GM12872 (cell line): Measurements from ENCODE around the gene PARP15.

Experiments used
- TF ChIP-seq, protein P1 (sequence below): IDR thresholded peaks from 3 replicates; pipeline ENCODE4 v1.5.1; 2011; ENCODE audit warnings: low read depth, mild to moderate bottlenecking, low read length, moderate library complexity; ENCODE audit not compliant: insufficient read depth

PARP15 gene

DNA sequence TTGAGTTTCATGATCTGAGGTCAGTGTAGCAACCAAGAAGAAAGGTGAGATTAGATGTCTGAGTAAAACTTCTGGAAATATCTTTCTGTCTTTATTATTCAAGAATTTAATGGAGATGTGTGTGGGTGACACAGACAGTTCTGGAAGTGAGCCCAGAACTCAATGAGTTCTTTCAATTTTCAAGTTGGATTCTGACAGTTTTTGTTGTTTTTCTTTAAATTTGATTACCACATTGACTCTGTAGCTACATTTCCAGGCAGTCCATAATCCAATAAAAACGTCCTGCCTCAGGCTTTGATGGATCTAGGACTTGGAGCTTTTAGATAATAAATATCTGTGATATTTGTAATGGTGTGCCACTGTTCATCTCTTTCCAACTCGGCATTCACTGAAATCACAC lies 99.3 kb downstream of the PARP15 start:
- TF ChIP-seq, protein P1, sequence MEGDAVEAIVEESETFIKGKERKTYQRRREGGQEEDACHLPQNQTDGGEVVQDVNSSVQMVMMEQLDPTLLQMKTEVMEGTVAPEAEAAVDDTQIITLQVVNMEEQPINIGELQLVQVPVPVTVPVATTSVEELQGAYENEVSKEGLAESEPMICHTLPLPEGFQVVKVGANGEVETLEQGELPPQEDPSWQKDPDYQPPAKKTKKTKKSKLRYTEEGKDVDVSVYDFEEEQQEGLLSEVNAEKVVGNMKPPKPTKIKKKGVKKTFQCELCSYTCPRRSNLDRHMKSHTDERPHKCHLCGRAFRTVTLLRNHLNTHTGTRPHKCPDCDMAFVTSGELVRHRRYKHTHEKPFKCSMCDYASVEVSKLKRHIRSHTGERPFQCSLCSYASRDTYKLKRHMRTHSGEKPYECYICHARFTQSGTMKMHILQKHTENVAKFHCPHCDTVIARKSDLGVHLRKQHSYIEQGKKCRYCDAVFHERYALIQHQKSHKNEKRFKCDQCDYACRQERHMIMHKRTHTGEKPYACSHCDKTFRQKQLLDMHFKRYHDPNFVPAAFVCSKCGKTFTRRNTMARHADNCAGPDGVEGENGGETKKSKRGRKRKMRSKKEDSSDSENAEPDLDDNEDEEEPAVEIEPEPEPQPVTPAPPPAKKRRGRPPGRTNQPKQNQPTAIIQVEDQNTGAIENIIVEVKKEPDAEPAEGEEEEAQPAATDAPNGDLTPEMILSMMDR, result no peak

GRCh38 chr3:122677216-122677615 lies 99.8 kb downstream of the PARP15 start:
- TF ChIP-seq, protein P1, result no peak

DNA sequence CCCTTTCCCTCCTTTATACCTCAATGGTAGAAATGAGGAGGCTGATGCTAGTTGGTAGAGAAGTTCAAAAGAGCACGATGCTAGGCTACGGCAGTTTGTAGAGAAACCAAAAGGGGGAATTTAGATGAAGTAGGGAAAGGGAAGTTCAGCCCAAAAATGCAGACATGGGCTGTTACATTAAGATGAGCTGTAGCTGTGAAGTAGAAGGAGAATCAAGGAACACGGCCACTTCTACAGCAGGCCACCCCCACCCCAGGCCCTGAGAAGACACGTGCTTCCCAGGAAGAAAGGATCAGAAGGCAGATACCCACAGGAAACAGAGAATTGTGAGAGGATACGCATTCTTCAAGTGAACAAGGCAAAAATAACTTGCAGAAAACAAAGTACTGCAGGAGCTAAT lies 101.1 kb downstream of the PARP15 start:
- TF ChIP-seq, protein P1, result no peak

DNA sequence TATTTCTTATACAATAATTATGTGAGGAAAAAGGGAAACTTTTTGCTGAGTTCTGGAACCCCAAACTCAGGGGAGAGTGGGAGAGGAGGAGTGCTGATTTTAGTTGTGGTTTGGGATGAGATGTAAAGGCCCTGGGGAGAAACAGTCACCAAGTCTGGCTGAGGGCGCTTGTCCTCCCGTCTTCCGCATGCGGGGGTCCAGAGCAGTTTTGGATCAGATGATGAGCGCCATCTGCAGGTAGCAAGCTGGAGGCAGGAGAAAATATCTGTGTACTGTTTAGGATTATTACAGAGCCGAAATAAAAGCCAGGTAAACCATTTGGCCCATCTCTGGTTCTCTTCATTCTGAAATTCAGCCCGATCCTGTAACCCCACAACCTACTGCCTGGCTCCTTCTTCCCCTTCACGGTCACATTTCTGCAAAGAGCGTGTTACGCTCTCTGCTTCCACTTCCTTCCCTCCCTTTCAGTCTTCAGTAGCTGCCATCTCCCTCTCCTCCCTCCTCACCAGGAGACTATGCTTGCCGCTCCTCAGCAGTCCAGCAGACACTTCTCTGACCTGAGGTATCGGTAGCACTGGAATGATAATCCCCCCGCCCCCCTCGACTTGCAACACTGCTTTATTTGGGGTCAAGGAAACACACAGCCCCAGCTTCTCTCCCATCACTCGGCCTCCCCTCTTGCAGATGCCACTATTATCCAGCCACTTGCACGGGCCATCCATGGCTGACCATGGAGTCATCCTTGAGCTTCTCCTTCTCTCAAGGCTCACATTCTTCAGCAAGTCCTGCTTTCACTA lies 101.8 kb downstream of the PARP15 start:
- TF ChIP-seq, protein P1, result peak; percentile 84

DNA sequence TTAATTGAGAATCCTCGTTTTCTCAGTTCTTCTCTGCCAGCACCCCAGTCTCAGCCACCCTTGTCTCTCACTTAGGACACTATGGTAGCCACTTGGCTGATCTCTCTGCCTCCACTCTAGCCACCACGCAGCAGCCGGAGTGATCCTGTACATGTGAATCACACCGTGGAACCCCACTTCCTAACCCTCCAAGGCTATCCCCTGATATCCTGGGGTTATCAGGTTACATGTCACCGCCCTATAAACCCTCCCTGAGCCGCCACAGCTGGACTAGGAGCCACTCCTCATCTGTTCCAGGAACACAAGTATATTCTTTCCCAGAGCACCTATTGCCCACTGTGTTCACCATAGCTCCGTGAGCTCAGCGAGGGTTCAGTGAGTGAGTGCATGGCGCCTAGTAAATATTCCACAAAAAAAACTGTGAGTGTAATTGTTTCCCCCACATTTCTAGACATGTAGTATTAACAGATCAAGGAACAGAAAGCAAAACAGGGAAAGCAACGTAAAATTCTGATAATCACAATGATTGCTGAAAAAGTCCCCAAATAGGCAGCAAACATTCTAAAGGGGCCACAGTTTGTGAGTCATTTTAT lies 102.5 kb downstream of the PARP15 start:
- TF ChIP-seq, protein P1, result no peak

DNA sequence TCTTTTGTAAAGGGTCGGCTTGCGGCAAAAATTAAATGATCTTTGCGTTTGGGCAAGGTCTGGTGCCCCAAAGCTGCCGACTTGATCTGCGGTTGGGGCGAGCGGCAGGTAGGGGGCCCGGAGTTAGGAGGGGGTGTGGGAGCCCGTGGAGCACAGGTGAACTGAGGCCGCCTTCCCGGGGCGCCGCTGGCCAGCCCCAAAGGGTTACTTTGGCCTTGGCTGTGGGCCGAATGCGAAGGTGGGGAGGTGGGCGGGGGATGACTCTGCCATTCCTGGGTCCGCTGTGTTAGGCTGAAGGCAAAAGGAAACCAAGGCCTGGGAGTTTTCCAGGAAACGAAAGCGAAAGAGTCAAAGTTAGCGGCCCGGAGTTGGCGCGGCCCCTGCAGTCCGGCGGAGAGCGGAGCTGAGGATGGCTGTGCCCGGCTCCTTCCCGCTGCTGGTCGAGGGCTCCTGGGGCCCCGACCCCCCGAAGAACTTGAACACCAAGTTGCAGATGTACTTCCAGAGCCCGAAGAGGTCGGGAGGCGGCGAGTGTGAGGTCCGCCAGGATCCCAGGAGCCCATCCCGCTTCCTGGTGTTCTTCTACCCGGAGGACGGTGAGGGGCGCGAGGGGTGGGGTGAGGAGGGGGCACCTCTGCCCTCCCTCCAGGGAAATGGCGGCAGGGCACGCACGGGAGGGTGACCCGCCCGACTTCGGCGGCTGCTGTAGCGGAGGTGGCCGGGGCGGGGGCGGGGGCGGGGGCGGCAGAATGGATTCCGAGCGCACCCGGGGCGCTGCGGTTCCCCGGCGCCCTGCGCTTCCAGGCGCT lies 103.2 kb downstream of the PARP15 start, which contains the start of gene PARP14:
Gene PARP14 (plus strand): TSS at position 365 of the 809 bp plus-strand sequence. CDS start 45 bp downstream, at position 410.
- TF ChIP-seq, protein P1, result no peak

GRCh38 chr3:122681284-122681973 lies 104.0 kb downstream of the PARP15 start:
- TF ChIP-seq, protein P1, result no peak
